HG02642 (cell line): Measurements from ENCODE around the gene TNRC6C.
A peak's percentile ranks its signal among the peaks of the same experiment; 100 is the strongest.

Source experiments
- ATAC-seq: cut with Tn5 transposase; IDR thresholded peaks from one replicate; pipeline ENCODE4 v1.9.1; 2021; ENCODE audit warnings: mild to moderate bottlenecking; ENCODE audit not compliant: unreplicated experiment, poor library complexity

The TNRC6C gene

DNA sequence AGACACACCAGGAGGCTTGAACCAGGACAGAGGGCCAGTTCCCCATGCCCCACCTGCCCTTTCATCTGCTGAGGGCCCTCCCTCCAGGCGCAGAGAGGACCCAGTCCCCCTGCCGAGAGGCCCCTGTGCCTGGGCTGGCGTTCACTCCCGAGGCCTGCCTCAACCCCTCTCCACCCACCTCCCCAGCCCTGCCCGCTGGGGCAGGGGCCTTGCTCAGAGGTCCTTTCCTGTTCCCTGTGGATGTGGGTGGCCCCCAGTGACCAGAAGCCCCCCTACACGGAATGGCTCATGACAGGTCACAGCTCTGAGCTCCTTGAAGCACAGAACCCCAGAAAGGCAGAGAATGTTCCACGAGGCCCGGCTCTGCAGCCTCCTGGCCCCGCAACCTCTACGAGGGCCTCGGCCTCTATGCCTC is 163.3 kb downstream of the TNRC6C start:
- ATAC-seq: no peak

GRCh38 chr17:78122216-78122930 is 163.9 kb downstream of the TNRC6C start:
- no peak for ATAC-seq

DNA sequence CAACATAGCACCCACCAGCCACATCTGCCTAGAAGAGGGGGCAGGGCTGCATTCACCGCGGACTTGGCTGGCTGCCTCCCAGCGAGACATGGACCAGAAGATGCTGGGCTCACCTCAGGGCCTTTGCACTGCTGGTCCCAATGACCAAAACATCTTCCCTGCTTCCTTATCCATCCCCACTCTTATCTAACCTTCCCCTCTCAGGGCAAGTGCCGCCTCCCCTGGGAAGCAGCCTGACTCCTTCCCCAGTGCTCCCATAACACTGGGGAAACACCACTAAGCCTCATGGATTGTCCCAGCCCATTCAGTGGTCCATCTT is 164.4 kb downstream of the TNRC6C start:
- no peak for ATAC-seq

DNA sequence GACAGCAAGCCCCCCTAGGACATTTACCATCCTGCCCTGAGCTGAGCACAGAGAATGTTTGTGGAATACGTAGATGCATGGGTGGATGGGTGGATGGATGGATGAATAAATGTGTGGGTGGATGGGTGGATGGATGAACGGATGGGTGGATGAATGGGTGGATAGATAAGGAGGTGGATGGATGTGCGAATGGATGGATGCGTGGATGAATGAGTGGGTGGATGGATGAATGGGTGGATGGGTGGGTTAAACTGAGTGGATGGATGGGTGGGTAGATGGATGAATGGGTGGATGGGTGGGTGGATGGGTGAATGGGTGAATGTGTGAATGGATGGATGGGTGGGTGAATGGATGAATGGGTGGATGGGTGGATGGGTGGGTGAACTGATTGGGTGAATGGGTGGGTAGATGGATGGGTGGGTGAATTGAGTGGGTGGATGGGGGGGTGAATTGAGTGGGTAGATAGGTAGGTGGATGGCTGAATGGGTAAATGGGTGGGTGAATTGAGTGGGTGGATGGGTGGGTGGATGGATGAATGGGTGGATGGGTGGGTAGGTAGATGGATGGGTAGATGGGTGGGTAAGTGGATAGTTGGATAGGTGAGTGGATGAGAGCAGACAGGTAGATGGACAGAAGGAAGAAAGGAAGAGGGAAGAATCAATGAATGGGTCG is 164.9 kb downstream of the TNRC6C start:
- no peak for ATAC-seq

DNA sequence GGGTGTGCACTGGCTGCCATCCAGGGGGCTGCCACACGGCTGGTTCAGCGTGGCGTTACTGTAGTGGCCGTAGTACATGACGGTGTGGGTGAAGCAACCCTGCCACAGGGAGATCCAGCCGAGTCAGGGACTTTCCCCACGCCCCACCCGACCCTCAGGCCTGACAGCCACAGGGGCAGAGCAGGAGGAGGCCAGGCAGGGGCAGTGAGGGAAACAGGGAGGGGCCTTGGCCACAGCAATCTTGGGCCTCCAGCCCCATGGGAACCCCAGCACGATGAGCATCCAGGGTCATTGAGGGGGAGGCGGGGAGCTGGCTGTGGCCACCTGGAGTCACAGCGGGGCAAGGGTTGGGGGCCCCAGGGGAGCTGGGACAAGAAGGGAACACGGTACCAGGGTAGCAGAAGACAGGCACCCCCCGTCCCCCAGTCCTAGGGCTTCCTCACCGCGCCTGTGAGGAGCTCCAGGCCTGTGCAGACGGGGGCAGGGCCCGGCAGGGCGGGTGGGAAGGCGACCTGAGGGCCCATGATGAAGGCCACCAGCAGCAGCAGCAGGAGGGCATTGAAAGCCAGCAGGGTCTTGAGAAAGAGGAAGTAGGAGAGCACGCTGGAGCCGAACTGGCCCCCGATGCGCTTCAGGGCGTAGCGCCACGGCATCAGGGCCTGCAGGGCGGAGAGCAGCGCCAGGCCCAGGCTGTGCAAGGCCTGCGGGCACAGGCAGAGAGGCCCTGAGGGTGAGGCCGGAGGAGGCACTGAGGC is 165.8 kb downstream of the TNRC6C start:
- ATAC-seq: no peak

GRCh38 chr17:78124836-78125137 is 166.3 kb downstream of the TNRC6C start:
- no peak for ATAC-seq

- ATAC-seq: no peak
Observed at GRCh38 chr17:78125138-78125913, 166.8 kb downstream of the TNRC6C start.

DNA sequence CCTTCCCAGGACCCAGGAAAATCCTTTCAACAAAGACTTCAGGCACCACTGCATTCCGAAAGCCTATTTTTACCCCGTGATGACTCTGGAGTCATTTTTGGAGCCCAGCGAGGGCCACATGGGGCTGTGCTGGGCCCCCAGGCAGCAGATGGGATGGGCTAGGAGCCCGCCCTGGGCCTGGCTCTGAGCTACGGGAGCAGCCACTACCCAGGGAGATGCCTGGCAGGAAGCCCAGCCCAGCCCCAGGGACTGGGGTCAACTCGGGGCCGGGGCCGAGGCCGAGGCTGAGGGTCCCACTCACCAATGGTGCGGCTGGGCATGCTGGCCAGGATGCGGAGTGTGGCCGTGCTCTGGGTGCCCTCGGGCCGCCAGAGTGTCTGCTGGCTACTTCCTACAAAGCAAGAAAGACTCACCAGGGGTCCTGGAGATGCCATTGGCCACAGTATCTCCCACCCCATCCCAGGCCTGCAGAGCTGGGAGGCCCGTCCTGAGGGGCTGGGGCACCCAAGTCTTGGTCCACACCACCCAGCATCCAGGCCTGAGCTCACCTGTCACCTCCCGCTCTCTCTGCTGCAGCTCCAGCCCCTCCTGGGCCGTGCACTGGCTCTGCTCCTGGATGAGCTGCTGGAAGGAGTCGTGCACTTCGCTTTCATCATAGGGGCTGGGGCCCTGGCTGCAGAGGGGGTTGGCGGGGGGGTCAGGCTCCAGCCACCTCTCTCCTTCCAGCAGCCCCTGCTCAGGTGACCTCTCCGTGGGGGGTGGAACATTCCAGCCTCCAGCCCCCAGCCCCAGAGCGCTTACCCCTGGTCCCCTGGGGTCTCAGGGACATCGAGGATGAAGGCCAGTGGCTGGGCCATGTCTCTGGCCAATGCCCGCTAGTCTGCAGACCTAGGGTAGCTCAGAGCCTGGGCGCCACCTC is 167.7 kb downstream of the TNRC6C start:
- ATAC-seq: no peak

GRCh38 chr17:78126895-78127238 is 168.4 kb downstream of the TNRC6C start:
- ATAC-seq: no peak

DNA sequence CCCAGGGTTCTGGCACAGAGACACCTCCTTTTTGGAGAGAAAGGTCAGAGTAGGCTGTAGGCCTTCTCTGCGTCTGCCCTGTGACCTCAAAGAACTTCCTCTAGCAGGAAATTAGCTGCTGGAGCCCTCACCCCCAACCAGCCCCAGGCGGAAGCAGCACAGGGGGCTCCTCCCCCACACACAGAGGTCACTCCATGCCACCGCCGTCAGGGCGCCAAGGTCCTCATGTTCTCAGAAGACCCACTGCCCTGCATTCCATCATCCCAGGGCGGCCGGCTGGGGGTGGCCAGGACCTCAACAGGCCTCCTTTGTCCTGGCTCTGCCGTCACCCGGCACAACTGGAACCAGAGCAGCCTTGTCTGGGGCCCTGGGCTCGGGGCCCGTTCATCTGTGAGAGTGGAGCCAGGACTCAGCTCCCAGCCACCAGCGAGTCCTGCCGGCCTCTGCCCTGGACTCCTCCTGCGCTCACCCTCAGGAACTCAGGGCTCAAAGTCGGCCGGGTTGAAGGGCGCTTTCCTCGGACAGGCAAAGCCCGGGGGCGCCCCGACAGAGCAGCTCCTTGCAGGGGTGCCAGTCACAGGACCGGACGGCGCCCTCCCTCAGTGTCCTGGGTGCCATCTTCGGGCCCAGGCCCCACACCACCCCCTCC is 168.9 kb downstream of the TNRC6C start:
- ATAC-seq: no peak

DNA sequence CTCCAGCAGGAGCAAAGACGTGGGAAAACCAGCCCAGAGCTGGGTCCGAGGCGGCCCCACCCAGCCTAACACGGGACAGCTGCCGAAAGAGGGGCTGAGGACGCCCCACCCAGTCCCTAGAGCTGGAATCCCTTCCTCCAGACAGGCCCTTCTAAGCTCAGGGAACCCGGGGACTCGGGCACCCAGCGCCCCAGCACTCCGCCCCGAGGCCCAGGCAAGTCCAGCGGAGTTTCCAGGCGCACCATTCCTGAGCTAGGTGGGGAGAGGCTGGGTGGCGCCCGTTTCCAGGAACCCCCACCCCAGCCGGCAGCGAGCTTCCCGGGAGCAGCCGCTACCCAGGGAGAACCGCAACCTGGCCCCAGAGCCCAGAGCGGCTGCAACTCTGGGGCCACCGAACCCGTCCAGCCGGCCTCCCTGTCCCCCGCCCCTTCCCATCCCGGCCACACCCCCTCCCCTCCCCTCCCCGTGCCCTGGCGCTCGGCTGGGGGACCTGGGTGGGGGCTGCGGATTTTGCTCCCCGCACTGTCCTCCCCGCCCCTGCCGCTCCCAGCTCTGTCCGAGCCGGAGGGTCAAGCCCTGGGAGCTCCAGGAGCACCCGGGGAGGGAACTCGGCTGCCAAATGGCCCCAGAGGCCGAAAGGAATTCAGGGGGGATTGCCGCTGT is 169.5 kb downstream of the TNRC6C start:
- no peak for ATAC-seq

DNA sequence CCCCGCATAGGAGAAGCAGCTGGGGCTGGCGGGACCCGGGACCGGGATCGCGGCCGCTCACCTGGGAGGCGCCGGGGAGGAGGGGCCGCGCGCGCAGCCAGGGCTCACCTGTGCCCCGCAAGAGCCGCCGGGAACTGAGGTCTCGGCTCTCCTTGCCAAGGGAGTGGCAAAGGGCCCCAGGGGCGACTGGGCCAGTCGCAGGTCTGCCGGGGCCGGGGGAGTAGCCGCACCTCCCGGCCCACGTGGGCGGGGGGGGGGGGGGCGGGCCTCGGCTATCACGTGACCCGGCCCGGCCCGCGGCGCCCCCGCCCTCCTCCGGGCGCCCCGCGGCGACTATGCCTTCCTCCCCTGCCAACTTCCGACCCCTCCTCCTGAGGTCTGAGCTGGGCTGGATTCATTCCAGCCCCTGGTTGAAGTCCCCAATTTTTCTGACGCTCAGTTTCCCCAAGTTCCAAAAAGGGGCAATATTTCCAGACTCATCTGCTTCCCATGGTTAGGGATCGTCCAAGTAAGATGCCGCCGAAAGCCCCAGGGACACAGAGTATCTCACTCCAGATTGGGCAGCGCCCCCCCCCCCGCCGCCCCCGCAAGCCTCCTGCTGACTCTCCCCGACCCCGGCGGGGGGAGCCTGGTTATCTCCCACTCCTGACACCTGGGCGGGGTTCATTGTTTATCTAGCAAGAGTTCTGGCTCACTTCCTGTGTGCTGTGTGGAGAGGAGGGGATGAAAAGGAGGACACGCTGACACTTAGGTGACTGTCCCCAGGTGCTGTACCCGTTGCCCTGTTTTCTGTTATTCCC is 170.2 kb downstream of the TNRC6C start, which contains the start of gene TMC6:
Gene TMC6, minus strand, starts transcription at position 205 of the 800 bp plus-strand sequence. CDS start 1,923 bp downstream, outside the sequence.
- peak; percentile 26 for ATAC-seq

- ATAC-seq: no peak
Observed at GRCh38 chr17:78129351-78130089, 171.0 kb downstream of the TNRC6C start.

GRCh38 chr17:78130090-78130436 is 171.6 kb downstream of the TNRC6C start:
- no peak for ATAC-seq

- ATAC-seq: no peak
Observed at GRCh38 chr17:78130437-78131101, 172.1 kb downstream of the TNRC6C start, which contains the start of gene TMC8. Gene TMC8, plus strand, starts transcription at chr17:78130771. Its CDS starts 818 bp downstream, at chr17:78131589.

- no peak for ATAC-seq
Observed at GRCh38 chr17:78131172-78132083, 172.9 kb downstream of the TNRC6C start.
